Left ventricle myocardium inferior (tissue), 1 donor: Measurements from ENCODE around the gene GPRIN3. TPM values are rescaled to one million over a fixed set of nuclear protein-coding genes. Genes with fewer than 3 reads are reported as not detected.

ENCODE experiments used
- DNase-seq: peaks from one replicate; pipeline ENCODE4 v3.0.0-alpha.2; 2020
- H3K27ac ChIP-seq: fragments of 200-600 bp; replicated peaks from 2 replicates; pipeline ENCODE4 v1.8.0; 2021
- H3K27me3 ChIP-seq: fragments of 200-600 bp; 2 replicates; pipeline ENCODE4 v1.8.0; 2021; ENCODE audit warnings: low read depth
- H3K36me3 ChIP-seq: fragments of 200-600 bp; 2 replicates; pipeline ENCODE4 v1.8.0; 2021
- H3K4me1 ChIP-seq: fragments of 200-600 bp; 2 replicates; pipeline ENCODE4 v1.8.0; 2021
- H3K4me3 ChIP-seq: fragments of 200-600 bp; 2 replicates; pipeline ENCODE4 v1.8.0; 2021; ENCODE audit warnings: mild to moderate bottlenecking, moderate library complexity
- H3K9me3 ChIP-seq: fragments of 200-600 bp; replicated peaks from 2 replicates; pipeline ENCODE4 v1.8.0; 2021
- CTCF ChIP-seq: fragments of 200-600 bp; IDR thresholded peaks from 2 replicates; pipeline ENCODE4 v1.8.0; 2021; ENCODE audit warnings: antibody characterized with exemption, mild to moderate bottlenecking, borderline replicate concordance
- intact Hi-C: fragments of 100-400 bp; cut with micrococcal nuclease; formaldehyde crosslinking; loops from one replicate; pipeline ENCODE4 v1.11.0; 2022
- total RNA-seq: library from RNA; stranded (reverse); fragmentation: NEBNext Ultra II Directional; extraction: Animal tissue kit (Norgen Biotek cat#: 25700); gene quantifications from one replicate; pipeline ENCODE4 v1.2.1, GENCODE V29; 2021
- donor health status: DM: no; HTN: yes; CAD: no; lungs with severe emphysema.

GPRIN3 gene
- total RNA-seq, 1 donor from 2014 or later = 9.0 TPM

GRCh38 chr4:89218587-89218986 is 89.0 kb downstream of the GPRIN3 start:
- intact Hi-C loops = no loop called here
- H3K27me3 ChIP-seq = no peaks in the 10 kb centered on the region
- H3K4me1 ChIP-seq = no peaks in the 10 kb centered on the region
- no peak overlapping the region for H3K4me3 ChIP-seq
- H3K27ac ChIP-seq = no peak overlapping the region
- no peak for TF ChIP-seq CTCF
- H3K36me3 ChIP-seq = no peaks in the 10 kb centered on the region
- no peaks in the 10 kb centered on the region for H3K9me3 ChIP-seq
- DNase-seq = no peak

GRCh38 chr4:89217604-89218003 is 90.0 kb downstream of the GPRIN3 start:
- TF ChIP-seq CTCF = no peak
- Histone ChIP-seq H3K4me1 (no peaks in the 10 kb centered on the region), H3K4me3 (no peak overlapping the region), H3K36me3 (no peaks in the 10 kb centered on the region), H3K27ac (no peak overlapping the region), H3K9me3 (no peaks in the 10 kb centered on the region), H3K27me3 (no peaks in the 10 kb centered on the region)
- intact Hi-C loops = no loop called here
- no peak for DNase-seq

GRCh38 chr4:89216866-89217265 is 90.7 kb downstream of the GPRIN3 start:
- H3K4me1 ChIP-seq = no peaks in the 10 kb centered on the region
- no peak overlapping the region for H3K27ac ChIP-seq
- intact Hi-C loops = no loop called here
- DNase-seq = no peak
- TF ChIP-seq CTCF = no peak
- no peak overlapping the region for H3K4me3 ChIP-seq
- no peaks in the 10 kb centered on the region for H3K36me3 ChIP-seq
- H3K27me3 ChIP-seq = no peaks in the 10 kb centered on the region
- no peaks in the 10 kb centered on the region for H3K9me3 ChIP-seq

- intact Hi-C loops = no loop called here
- no peaks in the 10 kb centered on the region for H3K27me3 ChIP-seq
Measured at GRCh38 chr4:89216422-89216821, 91.2 kb downstream of the GPRIN3 start.

GRCh38 chr4:89215736-89216135 is 91.9 kb downstream of the GPRIN3 start:
- H3K4me3 ChIP-seq = no peak overlapping the region
- H3K36me3 ChIP-seq = no peaks in the 10 kb centered on the region
- no peaks in the 10 kb centered on the region for H3K4me1 ChIP-seq
- H3K27me3 ChIP-seq = no peaks in the 10 kb centered on the region
- no peak for TF ChIP-seq CTCF
- H3K9me3 ChIP-seq = no peaks in the 10 kb centered on the region
- H3K27ac ChIP-seq = no peak overlapping the region
- DNase-seq = no peak
- intact Hi-C loops = no loop called here

More at GRCh38 chr4:89216422-89216821, 91.2 kb downstream of the GPRIN3 start:
- Histone ChIP-seq H3K9me3 (no peaks in the 10 kb centered on the region), H3K36me3 (no peaks in the 10 kb centered on the region), H3K4me1 (no peaks in the 10 kb centered on the region), H3K4me3 (no peak overlapping the region), H3K27ac (no peak overlapping the region)
- no peak for TF ChIP-seq CTCF
- DNase-seq = no peak

- Histone ChIP-seq H3K36me3 (no peaks in the 10 kb centered on the region), H3K4me1 (no peaks in the 10 kb centered on the region), H3K9me3 (no peaks in the 10 kb centered on the region), H3K27ac (no peak overlapping the region), H3K27me3 (no peaks in the 10 kb centered on the region), H3K4me3 (no peak overlapping the region)
- intact Hi-C loops = no loop called here
- no peak for TF ChIP-seq CTCF
- no peak for DNase-seq
Measured at GRCh38 chr4:89214308-89214707, 93.3 kb downstream of the GPRIN3 start.
